ENCODE data around the gene P3R3URF. TPM values are rescaled to one million over a fixed set of nuclear protein-coding genes. Genes with fewer than 3 reads are reported as not detected.

The P3R3URF gene
- total and polyA plus RNA-seq, 4 donors = not detected

DNA sequence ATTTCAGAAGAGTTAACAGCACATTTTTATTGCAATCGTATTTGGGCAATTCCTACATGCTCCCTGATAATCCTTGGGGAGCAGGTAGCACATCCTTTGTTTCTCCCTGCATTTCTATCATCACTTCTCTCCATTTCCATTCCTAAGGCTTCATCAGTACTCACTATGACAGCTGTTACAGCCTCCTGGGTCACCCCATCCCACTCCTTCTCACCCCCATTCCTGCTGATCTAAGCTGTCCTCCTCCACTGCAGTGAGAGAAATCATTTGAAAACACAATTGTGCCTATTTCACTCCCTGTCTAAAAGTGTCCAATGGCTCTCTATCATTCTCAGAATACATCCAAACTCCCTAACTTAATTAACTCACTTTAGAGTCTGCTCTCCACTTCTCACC is 18.4 kb downstream of the P3R3URF start:
- TF ChIP-seq SP1 (IDR thresholded peaks at IDR 0.05) (no peak), HNF4G (IDR thresholded peaks at IDR 0.05) (no peak), MAX (IDR thresholded peaks at IDR 0.05) (no peak), JUND (IDR thresholded peaks at IDR 0.05) (no peak), HNF4A (conservative IDR thresholded peaks at IDR 0.05) (no peak), TAF1 (conservative IDR thresholded peaks at IDR 0.05) (no peak), FOXA1 (IDR thresholded peaks at IDR 0.05) (no peak)
- TF ChIP-seq, protein P1, sequence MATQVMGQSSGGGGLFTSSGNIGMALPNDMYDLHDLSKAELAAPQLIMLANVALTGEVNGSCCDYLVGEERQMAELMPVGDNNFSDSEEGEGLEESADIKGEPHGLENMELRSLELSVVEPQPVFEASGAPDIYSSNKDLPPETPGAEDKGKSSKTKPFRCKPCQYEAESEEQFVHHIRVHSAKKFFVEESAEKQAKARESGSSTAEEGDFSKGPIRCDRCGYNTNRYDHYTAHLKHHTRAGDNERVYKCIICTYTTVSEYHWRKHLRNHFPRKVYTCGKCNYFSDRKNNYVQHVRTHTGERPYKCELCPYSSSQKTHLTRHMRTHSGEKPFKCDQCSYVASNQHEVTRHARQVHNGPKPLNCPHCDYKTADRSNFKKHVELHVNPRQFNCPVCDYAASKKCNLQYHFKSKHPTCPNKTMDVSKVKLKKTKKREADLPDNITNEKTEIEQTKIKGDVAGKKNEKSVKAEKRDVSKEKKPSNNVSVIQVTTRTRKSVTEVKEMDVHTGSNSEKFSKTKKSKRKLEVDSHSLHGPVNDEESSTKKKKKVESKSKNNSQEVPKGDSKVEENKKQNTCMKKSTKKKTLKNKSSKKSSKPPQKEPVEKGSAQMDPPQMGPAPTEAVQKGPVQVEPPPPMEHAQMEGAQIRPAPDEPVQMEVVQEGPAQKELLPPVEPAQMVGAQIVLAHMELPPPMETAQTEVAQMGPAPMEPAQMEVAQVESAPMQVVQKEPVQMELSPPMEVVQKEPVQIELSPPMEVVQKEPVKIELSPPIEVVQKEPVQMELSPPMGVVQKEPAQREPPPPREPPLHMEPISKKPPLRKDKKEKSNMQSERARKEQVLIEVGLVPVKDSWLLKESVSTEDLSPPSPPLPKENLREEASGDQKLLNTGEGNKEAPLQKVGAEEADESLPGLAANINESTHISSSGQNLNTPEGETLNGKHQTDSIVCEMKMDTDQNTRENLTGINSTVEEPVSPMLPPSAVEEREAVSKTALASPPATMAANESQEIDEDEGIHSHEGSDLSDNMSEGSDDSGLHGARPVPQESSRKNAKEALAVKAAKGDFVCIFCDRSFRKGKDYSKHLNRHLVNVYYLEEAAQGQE (IDR thresholded peaks at IDR 0.05) = no peak
- TF ChIP-seq, protein P2, sequence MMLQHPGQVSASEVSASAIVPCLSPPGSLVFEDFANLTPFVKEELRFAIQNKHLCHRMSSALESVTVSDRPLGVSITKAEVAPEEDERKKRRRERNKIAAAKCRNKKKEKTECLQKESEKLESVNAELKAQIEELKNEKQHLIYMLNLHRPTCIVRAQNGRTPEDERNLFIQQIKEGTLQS (IDR thresholded peaks at IDR 0.05) = no peak
- Histone ChIP-seq H3K4me3 (ENCODE audit: low read depth in 1 of 3, low read length in 3 of 3) (no peak overlapping the region), H3K27me3 (ENCODE audit: control insufficient read depth in 4 of 4, insufficient read depth in 4 of 4, low read length in 3 of 4) (no peaks in the 10 kb centered on the region), H3K9me3 (ENCODE audit: control insufficient read depth in 4 of 4, low read length in 3 of 4) (no peaks in the 10 kb centered on the region), H3K27ac (ENCODE audit: low read depth in 1 of 2, low read length in 2 of 2) (no peak overlapping the region), H3K36me3 (ENCODE audit: control insufficient read depth in 4 of 4, insufficient read depth in 3 of 4, low read depth in 1 of 4, low read length in 3 of 4) (no peaks in the 10 kb centered on the region), H3K9ac (ENCODE audit: low read depth in 1 of 2, low read length in 2 of 2) (no peak overlapping the region), H3K4me1 (ENCODE audit: control insufficient read depth in 4 of 4, insufficient read depth in 4 of 4, low read length in 3 of 4) (no peaks in the 10 kb centered on the region)
- no peak for DNase-seq (ENCODE audit: low spot score)
- WGBS = 91% methylated on average over 1 of the region's 1 CpG

- Histone ChIP-seq H3K4me1 (ENCODE audit: control insufficient read depth in 4 of 4, insufficient read depth in 4 of 4, low read length in 3 of 4) (no peaks in the 10 kb centered on the region), H3K27me3 (ENCODE audit: control insufficient read depth in 4 of 4, insufficient read depth in 4 of 4, low read length in 3 of 4) (no peaks in the 10 kb centered on the region)
Measured at GRCh38 chr1:46153732-46154131, 22.6 kb downstream of the P3R3URF start.

More at GRCh38 chr1:46153732-46154131, 22.6 kb downstream of the P3R3URF start:
- WGBS = 95% methylated on average over 1 of the region's 1 CpG
- Histone ChIP-seq H3K9me3 (ENCODE audit: control insufficient read depth in 4 of 4, low read length in 3 of 4) (no peaks in the 10 kb centered on the region), H3K9ac (ENCODE audit: low read depth in 1 of 2, low read length in 2 of 2) (no peak overlapping the region), H3K27ac (ENCODE audit: low read depth in 1 of 2, low read length in 2 of 2) (no peak overlapping the region), H3K4me3 (ENCODE audit: low read depth in 1 of 3, low read length in 3 of 3) (no peak overlapping the region), H3K36me3 (ENCODE audit: control insufficient read depth in 4 of 4, insufficient read depth in 3 of 4, low read depth in 1 of 4, low read length in 3 of 4) (no peaks in the 10 kb centered on the region)
- TF ChIP-seq RAD21 (IDR thresholded peaks at IDR 0.05) (no peak), JUND (IDR thresholded peaks at IDR 0.05) (no peak), ZBTB33 (IDR thresholded peaks at IDR 0.05) (no peak), HNF4G (IDR thresholded peaks at IDR 0.05) (no peak), HNF4A (conservative IDR thresholded peaks at IDR 0.05) (no peak), FOXA1 (IDR thresholded peaks at IDR 0.05) (no peak), SP1 (IDR thresholded peaks at IDR 0.05) (no peak), YY1 (IDR thresholded peaks at IDR 0.05) (no peak), EGR1 (IDR thresholded peaks at IDR 0.05; ENCODE audit: low read depth in 2 of 2) (no peak), CTCF (IDR thresholded peaks at IDR 0.05; ENCODE audit: low read depth, low read length, missing input control) (no peak), TAF1 (conservative IDR thresholded peaks at IDR 0.05) (no peak)
- TF ChIP-seq, protein P2 (IDR thresholded peaks at IDR 0.05) = no peak
- no peak for DNase-seq (ENCODE audit: low spot score)
